ENCODE data around the gene CALR3.
A peak's percentile ranks its signal among the peaks of the same experiment; 100 is the strongest.

Gene CALR3

DNA sequence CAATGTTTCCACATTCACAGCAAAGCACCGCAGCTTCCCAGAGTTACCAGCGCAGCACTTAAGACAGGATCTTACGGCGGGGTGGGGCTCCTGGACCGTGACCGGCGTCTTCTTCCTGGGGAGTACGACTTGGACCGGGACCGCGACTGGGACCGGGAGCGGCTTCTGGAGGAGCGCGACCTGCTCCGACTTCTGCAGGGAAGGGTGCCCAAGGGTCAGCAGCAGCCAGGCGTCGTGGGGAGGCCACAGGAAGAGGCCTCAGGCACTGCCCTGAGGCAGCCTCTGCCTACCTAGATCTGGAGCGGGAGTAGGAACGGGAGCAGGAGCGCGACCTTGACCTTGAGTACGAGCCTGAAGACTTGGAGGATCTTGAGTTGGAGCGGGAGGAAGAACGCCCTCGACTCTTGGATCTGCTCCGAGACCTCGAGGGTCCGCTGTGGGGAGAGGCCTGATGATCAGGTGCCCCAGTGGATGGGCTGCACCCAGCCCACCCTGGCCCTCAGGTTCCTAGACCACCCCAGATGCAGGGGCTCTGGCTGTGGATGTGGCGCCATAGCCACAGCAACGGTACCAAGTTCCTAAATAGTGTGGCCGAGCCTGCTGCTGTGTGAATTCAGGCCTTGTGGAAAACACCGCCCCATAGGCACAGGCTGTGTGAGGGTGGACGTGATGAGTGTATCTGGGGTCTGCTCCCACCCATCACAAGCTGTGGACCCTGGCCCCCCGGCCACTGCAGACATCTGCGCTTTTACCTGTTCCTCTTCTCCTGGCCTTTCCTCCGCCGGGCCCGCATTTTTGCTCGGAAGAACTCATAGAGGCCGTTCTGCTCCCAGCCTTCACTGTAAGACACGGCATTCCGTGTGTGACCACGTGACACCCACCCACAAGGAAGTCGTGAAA, 24.4 kb upstream of the CALR3 start:
- no peaks in the 10 kb centered on the region; the same call in 1 of the 2 replicates for H3K79me2 ChIP-seq (ENCODE audit: low read length)
- peaks cover 74% of the 10 kb centered on the region for H3K36me3 ChIP-seq (replicated peaks; ENCODE audit: low read depth, low read length)
- no peaks in the 10 kb centered on the region for H4K20me1 ChIP-seq (ENCODE audit: insufficient read depth, low read length)
- no peak overlapping the region for H3K4me2 ChIP-seq (ENCODE audit: low read length)
- H3K27me3 ChIP-seq (ENCODE audit: low read depth, low read length), result no peaks in the 10 kb centered on the region
- no peak overlapping the region for H3K4me3 ChIP-seq (ENCODE audit: low read length)
- H2AFZ ChIP-seq (ENCODE audit: low read depth, low read length), result no peak overlapping the region
- H3K27ac ChIP-seq (ENCODE audit: low read length), result no peak overlapping the region
- no peak overlapping the region for H3K9ac ChIP-seq (ENCODE audit: low read length)
- no peak for TF ChIP-seq EZH2phosphoT487 (IDR thresholded peaks at IDR 0.05; ENCODE audit: low read depth)
- TF ChIP-seq, protein P1, sequence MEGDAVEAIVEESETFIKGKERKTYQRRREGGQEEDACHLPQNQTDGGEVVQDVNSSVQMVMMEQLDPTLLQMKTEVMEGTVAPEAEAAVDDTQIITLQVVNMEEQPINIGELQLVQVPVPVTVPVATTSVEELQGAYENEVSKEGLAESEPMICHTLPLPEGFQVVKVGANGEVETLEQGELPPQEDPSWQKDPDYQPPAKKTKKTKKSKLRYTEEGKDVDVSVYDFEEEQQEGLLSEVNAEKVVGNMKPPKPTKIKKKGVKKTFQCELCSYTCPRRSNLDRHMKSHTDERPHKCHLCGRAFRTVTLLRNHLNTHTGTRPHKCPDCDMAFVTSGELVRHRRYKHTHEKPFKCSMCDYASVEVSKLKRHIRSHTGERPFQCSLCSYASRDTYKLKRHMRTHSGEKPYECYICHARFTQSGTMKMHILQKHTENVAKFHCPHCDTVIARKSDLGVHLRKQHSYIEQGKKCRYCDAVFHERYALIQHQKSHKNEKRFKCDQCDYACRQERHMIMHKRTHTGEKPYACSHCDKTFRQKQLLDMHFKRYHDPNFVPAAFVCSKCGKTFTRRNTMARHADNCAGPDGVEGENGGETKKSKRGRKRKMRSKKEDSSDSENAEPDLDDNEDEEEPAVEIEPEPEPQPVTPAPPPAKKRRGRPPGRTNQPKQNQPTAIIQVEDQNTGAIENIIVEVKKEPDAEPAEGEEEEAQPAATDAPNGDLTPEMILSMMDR (IDR thresholded peaks at IDR 0.05; ENCODE audit: low read depth, low read length), result no peak
- no peaks in the 10 kb centered on the region for H3K9me3 ChIP-seq (ENCODE audit: insufficient read depth, low read length)
- H3K4me1 ChIP-seq (ENCODE audit: low read length), result no peaks in the 10 kb centered on the region

DNA sequence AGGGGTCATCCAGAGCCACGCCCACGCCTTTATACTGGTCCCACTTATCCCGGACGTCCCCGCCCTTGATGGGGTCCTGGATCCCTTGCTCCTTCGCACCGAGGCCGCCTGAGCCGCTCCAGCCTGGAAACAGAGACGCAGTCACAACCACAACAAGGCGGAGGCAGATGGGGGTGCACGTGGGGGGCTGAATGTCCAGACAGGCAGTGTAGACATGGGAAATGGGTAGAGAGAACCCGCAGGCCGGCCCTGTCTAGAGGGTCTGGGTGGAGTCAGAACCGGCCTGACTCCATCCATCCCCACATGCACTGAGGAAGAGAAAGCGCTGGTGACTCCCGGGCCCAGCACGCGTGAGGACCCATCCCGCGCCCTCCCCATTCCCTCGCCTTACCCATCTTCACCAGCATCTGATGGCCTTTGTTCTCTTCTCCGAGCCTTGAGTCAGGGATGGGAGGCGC, 23.3 kb upstream of the CALR3 start:
- peaks cover 68% of the 10 kb centered on the region for H3K36me3 ChIP-seq (replicated peaks; ENCODE audit: low read depth, low read length)

GRCh38 chr19:16518483-16519229, 22.7 kb upstream of the CALR3 start:
- Histone ChIP-seq H3K4me1 (ENCODE audit: low read length) (no peaks in the 10 kb centered on the region), H3K27ac (ENCODE audit: low read length) (no peak overlapping the region), H3K9ac (ENCODE audit: low read length) (no peak overlapping the region), H4K20me1 (ENCODE audit: insufficient read depth, low read length) (no peaks in the 10 kb centered on the region), H3K9me3 (ENCODE audit: insufficient read depth, low read length) (no peaks in the 10 kb centered on the region), H3K79me2 (ENCODE audit: low read length) (no peaks in the 10 kb centered on the region), H3K4me3 (ENCODE audit: low read length) (no peak overlapping the region), H2AFZ (ENCODE audit: low read depth, low read length) (no peak overlapping the region), H3K4me2 (ENCODE audit: low read length) (no peak overlapping the region), H3K36me3 (replicated peaks; ENCODE audit: low read depth, low read length) (peaks cover 66% of the 10 kb centered on the region), H3K27me3 (ENCODE audit: low read depth, low read length) (no peaks in the 10 kb centered on the region)
- TF ChIP-seq EZH2phosphoT487 (IDR thresholded peaks at IDR 0.05; ENCODE audit: low read depth), result no peak
- TF ChIP-seq, protein P1 (IDR thresholded peaks at IDR 0.05; ENCODE audit: low read depth, low read length), result peak; percentile 15

More for the DNA sequence above, 23.3 kb upstream of the CALR3 start:
- no peak overlapping the region for H3K9ac ChIP-seq (ENCODE audit: low read length)
- no peak overlapping the region for H3K4me3 ChIP-seq (ENCODE audit: low read length)
- H3K4me2 ChIP-seq (ENCODE audit: low read length), result no peak overlapping the region
- H3K9me3 ChIP-seq (ENCODE audit: insufficient read depth, low read length), result no peaks in the 10 kb centered on the region
- TF ChIP-seq, protein P1 (IDR thresholded peaks at IDR 0.05; ENCODE audit: low read depth, low read length), result no peak
- no peak for TF ChIP-seq EZH2phosphoT487 (IDR thresholded peaks at IDR 0.05; ENCODE audit: low read depth)
- no peaks in the 10 kb centered on the region for H3K27me3 ChIP-seq (ENCODE audit: low read depth, low read length)
- H2AFZ ChIP-seq (ENCODE audit: low read depth, low read length), result no peak overlapping the region
- H4K20me1 ChIP-seq (ENCODE audit: insufficient read depth, low read length), result no peaks in the 10 kb centered on the region
- H3K4me1 ChIP-seq (ENCODE audit: low read length), result no peaks in the 10 kb centered on the region
- no peak overlapping the region for H3K27ac ChIP-seq (ENCODE audit: low read length)
- H3K79me2 ChIP-seq (ENCODE audit: low read length), result no peaks in the 10 kb centered on the region

- Histone ChIP-seq H4K20me1 (ENCODE audit: insufficient read depth, low read length) (no peaks in the 10 kb centered on the region), H3K27me3 (ENCODE audit: low read depth, low read length) (no peaks in the 10 kb centered on the region), H3K79me2 (ENCODE audit: low read length) (no peaks in the 10 kb centered on the region), H3K4me2 (ENCODE audit: low read length) (no peak overlapping the region), H3K9ac (ENCODE audit: low read length) (no peak overlapping the region), H3K27ac (ENCODE audit: low read length) (no peak overlapping the region), H3K36me3 (replicated peaks; ENCODE audit: low read depth, low read length) (peaks cover 61% of the 10 kb centered on the region), H3K4me3 (ENCODE audit: low read length) (no peak overlapping the region), H3K9me3 (ENCODE audit: insufficient read depth, low read length) (no peaks in the 10 kb centered on the region), H2AFZ (ENCODE audit: low read depth, low read length) (no peak overlapping the region), H3K4me1 (ENCODE audit: low read length) (no peaks in the 10 kb centered on the region)
- TF ChIP-seq, protein P1 (IDR thresholded peaks at IDR 0.05; ENCODE audit: low read depth, low read length), result no peak
- no peak for TF ChIP-seq EZH2phosphoT487 (IDR thresholded peaks at IDR 0.05; ENCODE audit: low read depth)
Observed at GRCh38 chr19:16518061-16518460, 22.1 kb upstream of the CALR3 start.

All from OCI-LY3 (cell line).